H9 (cell line): Measurements from ENCODE around the gene FAAP100. TPM values are rescaled to one million over a fixed set of nuclear protein-coding genes. Genes with fewer than 3 reads are reported as not detected.

Experiments used
- DNase-seq: peaks from one replicate; pipeline ENCODE4 v3.0.0-alpha.2; 2017
- H2AFZ ChIP-seq: one replicate; pipeline ENCODE4 v1.6.1; 2013; ENCODE audit warnings: mild to moderate bottlenecking, low read length, control low read depth, moderate library complexity
- H2AK5ac ChIP-seq: 2 replicates; pipeline ENCODE4 v1.6.1; 2013; ENCODE audit warnings: low read length, control low read depth, mixed read lengths; ENCODE audit not compliant: insufficient read length
- H2BK120ac ChIP-seq: one replicate; pipeline ENCODE4 v1.6.1; 2013; ENCODE audit warnings: low read depth, mild to moderate bottlenecking, low read length, control low read depth, inconsistent platforms; ENCODE audit not compliant: poor library complexity, severe bottlenecking
- H2BK12ac ChIP-seq: 2 replicates; pipeline ENCODE4 v1.6.1; 2013; ENCODE audit warnings: low read length, control low read depth, mixed read lengths, low read depth; ENCODE audit not compliant: insufficient read length
- H2BK15ac ChIP-seq: 2 replicates; pipeline ENCODE4 v1.6.1; 2013; ENCODE audit warnings: low read depth, low read length, control low read depth
- H2BK20ac ChIP-seq: one replicate; pipeline ENCODE4 v1.6.1; 2013; ENCODE audit warnings: low read depth, mild to moderate bottlenecking, low read length, control low read depth, inconsistent platforms; ENCODE audit not compliant: poor library complexity, severe bottlenecking
- H2BK5ac ChIP-seq: 2 replicates; pipeline ENCODE4 v1.6.1; 2013; ENCODE audit warnings: low read length, control low read depth, mixed read lengths; ENCODE audit not compliant: insufficient read length
- H3K14ac ChIP-seq: 2 replicates; pipeline ENCODE4 v1.6.1; 2013; ENCODE audit warnings: low read length, control low read depth; ENCODE audit not compliant: insufficient read depth
- H3K18ac ChIP-seq: 2 replicates; pipeline ENCODE4 v1.6.1; 2013; ENCODE audit warnings: low read depth, mild to moderate bottlenecking, mixed read lengths, low read length, control low read depth; ENCODE audit not compliant: insufficient read length
- H3K23ac ChIP-seq: 2 replicates; pipeline ENCODE4 v1.6.1; 2013; ENCODE audit warnings: low read length, control low read depth, mixed read lengths, low read depth; ENCODE audit not compliant: insufficient read length
- H3K23me2 ChIP-seq: 2 replicates; pipeline ENCODE4 v1.6.1; 2013; ENCODE audit warnings: low read depth, mild to moderate bottlenecking, mixed read lengths, low read length, control low read depth; ENCODE audit not compliant: insufficient read length, poor library complexity, severe bottlenecking
- H3K27ac ChIP-seq: 2 replicates; pipeline ENCODE4 v1.5.1; 2013; ENCODE audit warnings: low read length, control low read depth, mixed read lengths, low read depth; ENCODE audit not compliant: insufficient read length
- H3K27me3 ChIP-seq: 2 replicates; pipeline ENCODE4 v1.6.1; 2013; ENCODE audit warnings: low read length, control low read depth, inconsistent platforms; ENCODE audit not compliant: insufficient read depth
- H3K4ac ChIP-seq: 2 replicates; pipeline ENCODE4 v1.6.1; 2013; ENCODE audit warnings: low read depth, mild to moderate bottlenecking, control low read depth, inconsistent platforms, low read length, moderate library complexity
- H3K4me1 ChIP-seq: 2 replicates; pipeline ENCODE4 v1.6.1; 2013; ENCODE audit warnings: low read length, control low read depth, inconsistent platforms; ENCODE audit not compliant: insufficient read depth
- H3K4me2 ChIP-seq: 2 replicates; pipeline ENCODE4 v1.6.1; 2013; ENCODE audit warnings: low read length, control low read depth, mixed read lengths; ENCODE audit not compliant: insufficient read length, insufficient read depth
- H3K56ac ChIP-seq: 2 replicates; pipeline ENCODE4 v1.6.1; 2013; ENCODE audit warnings: low read depth, mild to moderate bottlenecking, mixed read lengths, low read length, control low read depth; ENCODE audit not compliant: insufficient read length
- H3K79me1 ChIP-seq: 2 replicates; pipeline ENCODE4 v1.6.1; 2013; ENCODE audit warnings: low read depth, mild to moderate bottlenecking, moderate library complexity, low read length, control low read depth, inconsistent platforms; ENCODE audit not compliant: insufficient read depth, poor library complexity, severe bottlenecking
- H3K79me2 ChIP-seq: 2 replicates; pipeline ENCODE4 v1.6.1; 2013; ENCODE audit warnings: low read length, control low read depth, inconsistent platforms; ENCODE audit not compliant: insufficient read depth
- H3K9ac ChIP-seq: 2 replicates; pipeline ENCODE4 v1.6.1; 2013; ENCODE audit warnings: low read length, control low read depth, mixed read lengths; ENCODE audit not compliant: insufficient read length; ENCODE audit errors: extremely low read depth
- H3K9me3 ChIP-seq: one replicate; pipeline ENCODE4 v1.6.1; 2013; ENCODE audit warnings: low read depth, low read length, inconsistent platforms; ENCODE audit not compliant: control insufficient read depth
- H3T11ph ChIP-seq: one replicate; pipeline ENCODE4 v1.6.1; 2013; ENCODE audit warnings: mild to moderate bottlenecking, low read length, control low read depth, inconsistent platforms
- H4K20me1 ChIP-seq: one replicate; pipeline ENCODE4 v1.6.1; 2013; ENCODE audit not compliant: control insufficient read depth, insufficient read length, insufficient read depth
- H4K5ac ChIP-seq: 2 replicates; pipeline ENCODE4 v1.6.1; 2013; ENCODE audit warnings: low read depth, mild to moderate bottlenecking, mixed read lengths, low read length, control low read depth; ENCODE audit not compliant: insufficient read length
- H4K8ac ChIP-seq: replicated peaks from 2 replicates; pipeline ENCODE4 v1.6.1; 2013; ENCODE audit warnings: low read length, control low read depth, mixed read lengths, low read depth; ENCODE audit not compliant: insufficient read length
- H4K91ac ChIP-seq: 2 replicates; pipeline ENCODE4 v1.6.1; 2013; ENCODE audit warnings: low read depth, mild to moderate bottlenecking, moderate library complexity, mixed read lengths, low read length, control low read depth; ENCODE audit not compliant: insufficient read length
- H3K27ac Mint-ChIP-seq, 3 experiments: 2 replicates in 2 of 3; 3 replicates in 1 of 3; pipeline ENCODE4 v1.8.0; 2020 to 2021; ENCODE audit warnings: mixed read lengths in 3 of 3, mild to moderate bottlenecking in 1 of 3, moderate library complexity in 1 of 3
- H3K27me3 Mint-ChIP-seq: 2 replicates; pipeline ENCODE4 v1.8.0; 2021; ENCODE audit warnings: low read depth, mild to moderate bottlenecking, moderate library complexity, mixed read lengths
- H3K36me3 Mint-ChIP-seq, 3 experiments: 2 replicates in 2 of 3; 3 replicates in 1 of 3; pipeline ENCODE4 v1.8.0; 2020 to 2021; ENCODE audit warnings: low read depth in 3 of 3, mixed read lengths in 3 of 3; ENCODE audit not compliant: insufficient read depth in 1 of 3
- H3K4me1 Mint-ChIP-seq, 2 experiments: 2 replicates each; pipeline ENCODE4 v1.8.0; 2020; ENCODE audit warnings: mixed read lengths in 2 of 2
- H3K4me3 Mint-ChIP-seq, 2 experiments: 2 replicates in 1 of 2; 3 replicates in 1 of 2; pipeline ENCODE4 v1.8.0; 2020 to 2021; ENCODE audit warnings: mild to moderate bottlenecking in 2 of 2, mixed read lengths in 2 of 2, moderate library complexity in 1 of 2
- H3K9me3 Mint-ChIP-seq, 2 experiments: 2 replicates in 1 of 2; 3 replicates in 1 of 2; pipeline ENCODE4 v1.8.0; 2020; ENCODE audit warnings: mild to moderate bottlenecking in 2 of 2, mixed read lengths in 2 of 2, moderate library complexity in 1 of 2
- WGBS: extraction: QIAGEN DNeasy Blood & Tissue Kit; methylation state at CpG from one replicate; pipeline ENCODE4 v1.1.7; 2013; ENCODE audit warnings: missing lambda C conversion rate, low lambda C conversion rate, mixed read lengths; ENCODE audit not compliant: insufficient read length; ENCODE audit errors: extremely low coverage; 5-methylcytosine and 5-hydroxymethylcytosine counted together
- total RNA-seq: library from RNA; stranded (reverse); gene quantifications from 2 replicates; pipeline ENCODE4 v1.2.1, GENCODE V29; 2021
- TF ChIP-seq, protein P1 (sequence below): fragments of 200-600 bp; sonication (generic); conservative IDR thresholded peaks from 3 replicates; pipeline ENCODE4 v1.8.0; 2021; ENCODE audit warnings: antibody characterized with exemption, mild to moderate bottlenecking

Gene FAAP100
- total RNA-seq, 1 experiment from 2014 or later, result 54.0 TPM

DNA sequence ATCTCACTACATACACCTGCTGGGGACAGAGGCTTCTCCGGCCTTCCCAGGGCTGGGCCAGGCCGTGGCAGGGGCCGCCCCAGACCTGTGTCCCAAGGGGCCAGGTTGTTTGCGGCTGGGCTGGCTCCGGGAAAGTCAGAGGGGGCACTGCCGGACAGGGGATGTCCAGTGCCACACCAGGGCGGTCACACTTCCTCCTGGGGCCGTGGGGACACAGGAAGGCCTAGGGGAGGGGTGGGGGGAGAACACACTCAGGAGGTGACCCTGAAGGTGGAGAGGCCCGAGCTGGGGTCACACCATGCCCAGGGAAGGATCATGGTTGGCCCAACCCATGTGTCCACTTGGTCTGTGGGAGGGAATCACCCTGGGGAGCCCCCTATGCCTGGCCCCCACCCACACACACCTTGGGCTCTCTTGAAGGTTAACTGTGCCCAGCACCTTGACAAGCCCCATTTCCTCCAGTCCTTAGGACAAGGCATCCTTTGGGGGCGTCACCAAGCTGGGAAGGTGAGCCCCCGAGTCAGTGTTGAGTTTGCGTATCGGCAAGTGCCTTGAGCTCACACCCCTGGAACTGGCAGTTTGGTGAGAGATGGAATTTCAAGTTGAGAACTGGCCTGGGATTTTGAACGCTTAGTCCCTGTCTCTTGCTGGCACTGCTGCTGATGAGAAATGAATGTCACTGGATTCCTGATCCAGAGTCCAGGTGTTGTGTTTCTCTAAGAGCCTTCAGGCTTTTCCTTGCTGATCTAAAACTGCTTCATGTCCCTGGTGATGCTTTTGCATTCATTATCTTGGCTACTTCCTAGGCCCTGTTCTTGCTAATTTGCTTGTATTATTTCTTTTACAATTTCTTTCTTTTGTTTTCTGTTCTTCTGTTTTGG is 31.9 kb downstream of the FAAP100 start:
- H3K9ac ChIP-seq, result no peak overlapping the region
- WGBS, result no CpG with 5 or more reads among the region's 14 CpGs
- no peak overlapping the region for H3K4ac ChIP-seq
- no peak overlapping the region; the same call in 1 of the 2 replicates for H3K14ac ChIP-seq
- H2BK12ac ChIP-seq, result no peak overlapping the region
- TF ChIP-seq, protein P1, sequence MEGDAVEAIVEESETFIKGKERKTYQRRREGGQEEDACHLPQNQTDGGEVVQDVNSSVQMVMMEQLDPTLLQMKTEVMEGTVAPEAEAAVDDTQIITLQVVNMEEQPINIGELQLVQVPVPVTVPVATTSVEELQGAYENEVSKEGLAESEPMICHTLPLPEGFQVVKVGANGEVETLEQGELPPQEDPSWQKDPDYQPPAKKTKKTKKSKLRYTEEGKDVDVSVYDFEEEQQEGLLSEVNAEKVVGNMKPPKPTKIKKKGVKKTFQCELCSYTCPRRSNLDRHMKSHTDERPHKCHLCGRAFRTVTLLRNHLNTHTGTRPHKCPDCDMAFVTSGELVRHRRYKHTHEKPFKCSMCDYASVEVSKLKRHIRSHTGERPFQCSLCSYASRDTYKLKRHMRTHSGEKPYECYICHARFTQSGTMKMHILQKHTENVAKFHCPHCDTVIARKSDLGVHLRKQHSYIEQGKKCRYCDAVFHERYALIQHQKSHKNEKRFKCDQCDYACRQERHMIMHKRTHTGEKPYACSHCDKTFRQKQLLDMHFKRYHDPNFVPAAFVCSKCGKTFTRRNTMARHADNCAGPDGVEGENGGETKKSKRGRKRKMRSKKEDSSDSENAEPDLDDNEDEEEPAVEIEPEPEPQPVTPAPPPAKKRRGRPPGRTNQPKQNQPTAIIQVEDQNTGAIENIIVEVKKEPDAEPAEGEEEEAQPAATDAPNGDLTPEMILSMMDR, result no peak
- H3K4me2 ChIP-seq, result peak overlapping the region; percentile 35
- no peak overlapping the region for H4K91ac ChIP-seq
- H3K18ac ChIP-seq, result no peak overlapping the region
- no peaks in the 10 kb centered on the region for H4K20me1 ChIP-seq
- no peak overlapping the region for H3T11ph ChIP-seq
- no peaks in the 10 kb centered on the region for H3K9me3 Mint-ChIP-seq
- H3K56ac ChIP-seq, result no peak overlapping the region
- peaks cover 0 to 5% (median 0%) of the 10 kb centered on the region in 3 experiments; a peak in 1 of 7 replicates for H3K36me3 Mint-ChIP-seq
- no peak overlapping the region for H4K8ac ChIP-seq
- H3K4me3 Mint-ChIP-seq, result peak overlapping the region; percentile 22 to 70; a peak in 3 of 5 replicates
- H2BK5ac ChIP-seq, result no peak overlapping the region
- peaks cover 17% of the 10 kb centered on the region for H3K23me2 ChIP-seq
- peaks cover 4% of the 10 kb centered on the region; the same call in 1 of the 2 replicates for H3K4me1 ChIP-seq
- no peak overlapping the region for H2AK5ac ChIP-seq
- H3K23ac ChIP-seq, result no peak overlapping the region
- no peak overlapping the region for H3K27ac ChIP-seq
- no peak overlapping the region for H2AFZ ChIP-seq
- H2BK20ac ChIP-seq, result no peak overlapping the region
- H3K27me3 ChIP-seq, result no peaks in the 10 kb centered on the region; the same call in 1 of the 2 replicates
- no peaks in the 10 kb centered on the region for H3K9me3 ChIP-seq
- no peak overlapping the region for H4K5ac ChIP-seq
- H2BK15ac ChIP-seq, result no peak overlapping the region
- H2BK120ac ChIP-seq, result no peak overlapping the region
- peaks cover 2% of the 10 kb centered on the region for H3K79me1 ChIP-seq
- peaks cover 7% of the 10 kb centered on the region; the same call in 1 of the 2 replicates for H3K79me2 ChIP-seq
- peaks cover 54% of the 10 kb centered on the region for H3K27me3 Mint-ChIP-seq
- H3K27ac Mint-ChIP-seq, result no peak overlapping the region
- peaks cover 20 to 30% of the 10 kb centered on the region in 2 experiments for H3K4me1 Mint-ChIP-seq
- no peak for DNase-seq
